H1 (cell line): ENCODE measurements around the gene FHIP2A. TPM values are rescaled to one million over a fixed set of nuclear protein-coding genes. Genes with fewer than 3 reads are reported as not detected.

Experiments used
- CTCF ChIA-PET: fragments of 300-600 bp; sonication (Branson Sonifier 250); formaldehyde crosslinking; loops from one replicate; lab custom pipeline; 2021; ENCODE audit not compliant: partially characterized antibody; lab: Charles Lee
- POLR2A ChIA-PET: fragments of 300-600 bp; sonication (Branson Sonifier 250); formaldehyde crosslinking; loops from one replicate; lab custom pipeline; 2021; ENCODE audit warnings: inconsistent platforms; ENCODE audit not compliant: partially characterized antibody; lab: Charles Lee
- DNase-seq, 2 experiments: peaks; one replicate each; pipeline versions ENCODE4 v3.0.0 to v3.0.0-alpha.2; 2010 to 2022; ENCODE audit warnings: low spot score in 2 of 2, low read depth in 1 of 2, mixed read lengths in 1 of 2
- FAIRE-seq: peaks from 2 replicates; lab custom pipeline; 2011; peaks lifted over from hg19 to GRCh38; lab: Jason Lieb, UNC
- H2AFZ ChIP-seq: 2 replicates; pipeline ENCODE4 v1.8.1; 2012; ENCODE audit warnings: low read length, inconsistent platforms
- H2AK5ac ChIP-seq: 2 replicates; pipeline ENCODE4 v1.6.1; 2013; ENCODE audit warnings: low read depth, low read length
- H2BK120ac ChIP-seq: replicated peaks from 2 replicates; pipeline ENCODE3; 2013; ENCODE audit warnings: low read depth, low read length, inconsistent platforms
- H2BK12ac ChIP-seq: 2 replicates; pipeline ENCODE4 v1.6.1; 2013; ENCODE audit warnings: low read depth, low read length
- H2BK15ac ChIP-seq: 2 replicates; pipeline ENCODE4 v1.6.1; 2013; ENCODE audit warnings: low read length
- H2BK20ac ChIP-seq: 2 replicates; pipeline ENCODE4 v1.6.1; 2013; ENCODE audit warnings: low read length
- H2BK5ac ChIP-seq: 2 replicates; pipeline ENCODE4 v1.6.1; 2013; ENCODE audit warnings: low read depth, low read length
- H3K14ac ChIP-seq: 2 replicates; pipeline ENCODE4 v1.6.1; 2013; ENCODE audit warnings: inconsistent platforms; ENCODE audit not compliant: insufficient read length
- H3K18ac ChIP-seq: 2 replicates; pipeline ENCODE4 v1.6.1; 2013; ENCODE audit warnings: low read length; ENCODE audit errors: extremely low read depth
- H3K23ac ChIP-seq: 2 replicates; pipeline ENCODE4 v1.6.1; 2013; ENCODE audit warnings: inconsistent platforms; ENCODE audit not compliant: insufficient read length
- H3K23me2 ChIP-seq: 2 replicates; pipeline ENCODE4 v1.6.1; 2013; ENCODE audit warnings: low read depth, low read length
- H3K27ac ChIP-seq: 2 replicates; pipeline ENCODE4 v1.6.1; 2011; ENCODE audit warnings: low read depth, low read length, inconsistent platforms
- H3K27me3 ChIP-seq, 4 experiments: replicated peaks in 1 of 4; 1 replicate in 1 of 4; 2 replicates in 3 of 4; pipeline versions ENCODE4 v1.6.1 to v1.8.1; 2011 to 2013; ENCODE audit warnings: low read length in 3 of 4, mild to moderate bottlenecking in 3 of 4, inconsistent platforms in 2 of 4, mixed read lengths in 2 of 4, moderate library complexity in 1 of 4; ENCODE audit not compliant: control insufficient read depth in 3 of 4, insufficient read depth in 3 of 4; ENCODE audit errors: extremely low read depth in 1 of 4
- H3K36me3 ChIP-seq, 4 experiments: 2 replicates each; pipeline versions ENCODE4 v1.6.1 to v1.8.1; 2011 to 2013; ENCODE audit warnings: mild to moderate bottlenecking in 4 of 4, low read length in 3 of 4, moderate library complexity in 2 of 4, control low read depth in 1 of 4, inconsistent platforms in 1 of 4; ENCODE audit not compliant: insufficient read depth in 4 of 4, control insufficient read depth in 2 of 4
- H3K4ac ChIP-seq: replicated peaks from 2 replicates; pipeline ENCODE3; 2013; ENCODE audit warnings: low read length, low read depth, mixed read lengths, inconsistent platforms; ENCODE audit not compliant: insufficient read length
- H3K4me1 ChIP-seq, 4 experiments: replicated peaks in 1 of 4; 1 replicate in 1 of 4; 2 replicates in 3 of 4; pipeline versions ENCODE4 v1.6.1 to v1.8.1; 2011 to 2013; ENCODE audit warnings: low read length in 3 of 4, inconsistent platforms in 2 of 4, mixed read lengths in 1 of 4; ENCODE audit not compliant: insufficient read depth in 4 of 4, control insufficient read depth in 3 of 4
- H3K4me2 ChIP-seq, 2 experiments: 2 replicates each; pipeline versions ENCODE4 v1.6.1 to v1.8.1; 2011 to 2013; ENCODE audit warnings: low read depth in 2 of 2, low read length in 2 of 2, control low read depth in 1 of 2, inconsistent platforms in 1 of 2, mild to moderate bottlenecking in 1 of 2; ENCODE audit not compliant: insufficient read depth in 1 of 2
- H3K4me3 ChIP-seq, 4 experiments: fragments of 200-600, 300-600 bp in 1 of 4; sonication (generic), shearing (Covaris generic), sonication (Bioruptor Twin) in 1 of 4; 2 replicates each; pipeline versions ENCODE4 v1.5.1 to v1.8.1; 2011 to 2016; ENCODE audit warnings: low read length in 4 of 4, low read depth in 3 of 4, control low read depth in 2 of 4, inconsistent platforms in 2 of 4, mild to moderate bottlenecking in 2 of 4, mixed read lengths in 1 of 4, moderate library complexity in 1 of 4; ENCODE audit not compliant: insufficient read depth in 2 of 4; ENCODE audit errors: extremely low read depth in 1 of 4
- H3K56ac ChIP-seq: replicated peaks from 2 replicates; pipeline ENCODE3; 2013; ENCODE audit warnings: low read depth, mild to moderate bottlenecking, mixed read lengths, low read length, inconsistent platforms; ENCODE audit not compliant: insufficient read length
- H3K79me1 ChIP-seq: 2 replicates; pipeline ENCODE4 v1.6.1; 2013; ENCODE audit warnings: low read depth, low read length, control low read depth
- H3K79me2 ChIP-seq, 2 experiments: 2 replicates each; pipeline versions ENCODE4 v1.6.1 to v1.8.1; 2012 to 2013; ENCODE audit warnings: low read length in 2 of 2, mild to moderate bottlenecking in 2 of 2, inconsistent platforms in 1 of 2; ENCODE audit not compliant: insufficient read depth in 2 of 2, control insufficient read depth in 1 of 2
- H3K9ac ChIP-seq, 4 experiments: replicated peaks in 1 of 4; 1 replicate in 1 of 4; 2 replicates in 3 of 4; pipeline versions ENCODE4 v1.6.1 to v1.8.1; 2011 to 2013; ENCODE audit warnings: low read depth in 3 of 4, low read length in 3 of 4, control low read depth in 2 of 4, mild to moderate bottlenecking in 2 of 4, moderate library complexity in 2 of 4, inconsistent platforms in 1 of 4; ENCODE audit errors: extremely low read depth in 1 of 4
- H3K9me3 ChIP-seq, 2 experiments: 2 replicates each; pipeline versions ENCODE4 v1.6.1 to v1.8.1; 2012 to 2013; ENCODE audit warnings: mild to moderate bottlenecking in 2 of 2, moderate library complexity in 2 of 2, control low read depth in 1 of 2, inconsistent platforms in 1 of 2, low read depth in 1 of 2, low read length in 1 of 2, mixed read lengths in 1 of 2; ENCODE audit not compliant: insufficient read depth in 2 of 2
- H4K20me1 ChIP-seq, 2 experiments: replicated peaks in 1 of 2; 2 replicates each; pipeline versions ENCODE3 to v1.8.1; 2011 to 2013; ENCODE audit warnings: inconsistent platforms in 2 of 2, low read length in 2 of 2, mild to moderate bottlenecking in 1 of 2; ENCODE audit not compliant: insufficient read depth in 2 of 2, control insufficient read depth in 1 of 2
- H4K5ac ChIP-seq: 2 replicates; pipeline ENCODE4 v1.6.1; 2013; ENCODE audit warnings: low read length, low read depth, mixed read lengths, inconsistent platforms; ENCODE audit not compliant: insufficient read length
- H4K8ac ChIP-seq: 2 replicates; pipeline ENCODE4 v1.8.0; 2013; ENCODE audit warnings: mild to moderate bottlenecking, moderate library complexity, low read length, inconsistent platforms; ENCODE audit not compliant: insufficient read depth; ENCODE audit errors: extremely low read depth
- H4K91ac ChIP-seq: replicated peaks from 2 replicates; pipeline ENCODE3; 2013; ENCODE audit warnings: low read length, mixed read lengths, inconsistent platforms; ENCODE audit not compliant: insufficient read length
- CTBP2 ChIP-seq: IDR thresholded peaks from 2 replicates; pipeline ENCODE4 v1.7.0; 2011; ENCODE audit warnings: borderline replicate concordance, mild to moderate bottlenecking, moderate library complexity, mixed read lengths, low read length; ENCODE audit not compliant: insufficient read depth, insufficient read length
- GTF2F1 ChIP-seq: IDR thresholded peaks from 2 replicates; pipeline ENCODE4 v1.6.1; 2012; ENCODE audit warnings: low read depth, low read length, improper control_type of control experiment, borderline replicate concordance
- SIX5 ChIP-seq: IDR thresholded peaks from 2 replicates; pipeline ENCODE4 v1.6.1; 2011; ENCODE audit warnings: mild to moderate bottlenecking, low read depth, low read length
- whole genome bisulfite sequencing, 2 experiments: shearing (Covaris generic) in 1 of 2; methylation state at CpG; one replicate each; pipeline versions ENCODE4 v1.1.6 to v1.1.7; 2013 to 2015; ENCODE audit warnings: low lambda C conversion rate in 2 of 2, mixed read lengths in 2 of 2, inconsistent platforms in 1 of 2, low coverage in 1 of 2, missing lambda C conversion rate in 1 of 2; ENCODE audit not compliant: insufficient replicate concordance in 2 of 2, insufficient coverage in 1 of 2, insufficient read length in 1 of 2; ENCODE audit errors: extremely low coverage in 1 of 2, missing lambda C conversion rate in 1 of 2; 5-methylcytosine and 5-hydroxymethylcytosine counted together
- polyA plus RNA-seq, 7 experiments: library from polyadenylated mRNA; depleted of rRNA in 3 of 7; stranded (reverse) in 5 of 7; unstranded in 2 of 7; fragments of >200 nt in 5 of 7; fragments of 200-250 nt in 2 of 7; gene quantifications; 1 replicate in 5 of 7; 2 replicates in 1 of 7; 4 replicates in 1 of 7; pipeline versions ENCODE4 v1.2.1 to v1.2.3, GENCODE V29; 2011 to 2013; ENCODE audit warnings: missing spikeins in 2 of 7, mixed read lengths in 2 of 7
- total RNA-seq: library from RNA; stranded (reverse); fragmentation: NEBNext Ultra II Directional; extraction: Animal tissue kit (Norgen Biotek cat#: 25700); gene quantifications from 2 replicates; pipeline ENCODE4 v1.2.1, GENCODE V29; 2021
- TF ChIP-seq, protein P1 (sequence below), 3 experiments: IDR thresholded peaks; 1 replicate in 2 of 3; 2 replicates in 1 of 3; pipeline versions ENCODE4 v1.5.1 to v1.6.1; 2011; ENCODE audit warnings: low read length in 3 of 3, mild to moderate bottlenecking in 3 of 3, inconsistent platforms in 2 of 3, low read depth in 1 of 3, moderate library complexity in 1 of 3; ENCODE audit not compliant: insufficient read depth in 1 of 3; ENCODE audit errors: control extremely low read depth in 1 of 3
- TF ChIP-seq, protein P2 (sequence below): IDR thresholded peaks from 2 replicates; pipeline ENCODE4 v1.6.1; 2011; ENCODE audit warnings: low read depth, mild to moderate bottlenecking, low read length; ENCODE audit not compliant: insufficient read depth

FHIP2A gene
- total and polyA plus RNA-seq, 2 of the 8 experiments (the other 6 are each of a cell fraction or from before 2014, with no cell fraction given), result 4.5 to 15.0 TPM

DNA sequence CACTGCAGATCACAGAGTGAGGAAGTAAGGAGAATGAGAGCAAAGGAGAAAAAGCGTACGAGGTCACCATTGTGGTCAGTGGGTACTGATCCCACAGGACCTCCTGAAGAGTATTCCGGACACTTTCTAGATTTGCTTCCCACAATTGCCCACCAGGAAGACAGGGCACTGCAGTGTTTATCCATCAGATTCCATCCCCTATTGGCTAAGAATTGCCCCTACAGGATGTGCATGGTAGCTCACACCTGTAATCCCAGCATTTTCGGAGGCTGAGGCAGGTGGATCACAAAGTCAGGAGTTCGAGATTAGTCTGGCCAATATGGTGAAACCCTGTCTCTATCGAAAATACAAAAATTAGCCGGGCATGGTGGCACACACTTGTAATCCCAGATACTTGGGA lies 5.3 kb upstream of the FHIP2A start:
- TF ChIP-seq GTF2F1, result no peak
- TF ChIP-seq, protein P1, sequence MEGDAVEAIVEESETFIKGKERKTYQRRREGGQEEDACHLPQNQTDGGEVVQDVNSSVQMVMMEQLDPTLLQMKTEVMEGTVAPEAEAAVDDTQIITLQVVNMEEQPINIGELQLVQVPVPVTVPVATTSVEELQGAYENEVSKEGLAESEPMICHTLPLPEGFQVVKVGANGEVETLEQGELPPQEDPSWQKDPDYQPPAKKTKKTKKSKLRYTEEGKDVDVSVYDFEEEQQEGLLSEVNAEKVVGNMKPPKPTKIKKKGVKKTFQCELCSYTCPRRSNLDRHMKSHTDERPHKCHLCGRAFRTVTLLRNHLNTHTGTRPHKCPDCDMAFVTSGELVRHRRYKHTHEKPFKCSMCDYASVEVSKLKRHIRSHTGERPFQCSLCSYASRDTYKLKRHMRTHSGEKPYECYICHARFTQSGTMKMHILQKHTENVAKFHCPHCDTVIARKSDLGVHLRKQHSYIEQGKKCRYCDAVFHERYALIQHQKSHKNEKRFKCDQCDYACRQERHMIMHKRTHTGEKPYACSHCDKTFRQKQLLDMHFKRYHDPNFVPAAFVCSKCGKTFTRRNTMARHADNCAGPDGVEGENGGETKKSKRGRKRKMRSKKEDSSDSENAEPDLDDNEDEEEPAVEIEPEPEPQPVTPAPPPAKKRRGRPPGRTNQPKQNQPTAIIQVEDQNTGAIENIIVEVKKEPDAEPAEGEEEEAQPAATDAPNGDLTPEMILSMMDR (IDR thresholded peaks at IDR 0.05; ENCODE audit: control extremely low read depth in 1 of 3, insufficient read depth in 1 of 3, low read depth in 1 of 3, low read length in 3 of 3), result peak in 1 of 3 experiments; percentile 30; a peak in 2 of 4 replicates
- TF ChIP-seq, protein P2, sequence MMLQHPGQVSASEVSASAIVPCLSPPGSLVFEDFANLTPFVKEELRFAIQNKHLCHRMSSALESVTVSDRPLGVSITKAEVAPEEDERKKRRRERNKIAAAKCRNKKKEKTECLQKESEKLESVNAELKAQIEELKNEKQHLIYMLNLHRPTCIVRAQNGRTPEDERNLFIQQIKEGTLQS, result no peak
- no peak for TF ChIP-seq CTBP2
- TF ChIP-seq SIX5, result no peak
- TF ChIP-seq, all 59 proteins: peak for 1
- POLR2A ChIA-PET, result no interaction called here
- H3K27ac ChIP-seq, result no peak overlapping the region
- no peak overlapping the region for H2BK12ac ChIP-seq
- H4K91ac ChIP-seq, result no peak overlapping the region
- no peaks in the 10 kb centered on the region for H3K79me1 ChIP-seq
- no peak overlapping the region for H2BK15ac ChIP-seq
- H3K4me1 ChIP-seq, result no peaks in the 10 kb centered on the region; a peak in 1 of 7 replicates
- H4K8ac ChIP-seq, result no peak overlapping the region
- no peak overlapping the region for H3K23ac ChIP-seq
- no peaks in the 10 kb centered on the region for H3K27me3 ChIP-seq
- H3K56ac ChIP-seq, result no peak overlapping the region
- H3K9ac ChIP-seq, result no peak overlapping the region
- H3K36me3 ChIP-seq, result no peaks in the 10 kb centered on the region
- H2BK5ac ChIP-seq, result no peak overlapping the region
- H2BK20ac ChIP-seq, result no peak overlapping the region
- H4K5ac ChIP-seq, result no peak overlapping the region
- H2AFZ ChIP-seq, result 0 out of 2 replicates have a peak overlapping the region, but pooled peaks have one; percentile 58
- H2AK5ac ChIP-seq, result no peak overlapping the region
- no peak overlapping the region for H2BK120ac ChIP-seq
- no peaks in the 10 kb centered on the region for H4K20me1 ChIP-seq
- CTCF ChIA-PET, result interaction anchor here (1.2 to 1.3 kb wide), 3 partner anchors 63 to 361 kb away, joined by 3 read pairs; no protein-coding TSS in a partner anchor
- no peak overlapping the region for H3K14ac ChIP-seq
- H3K9me3 ChIP-seq, result no peaks in the 10 kb centered on the region
- no peak overlapping the region for H3K4me3 ChIP-seq
- H3K18ac ChIP-seq, result no peak overlapping the region
- no peaks in the 10 kb centered on the region; the same call in 1 of the 2 replicates for H3K23me2 ChIP-seq
- no peak for FAIRE-seq
- 87% methylated on average over 7 of the region's 7 CpGs; no CpG with 5 or more reads in 1 of the 2 experiments for WGBS, 2 experiments
- DNase-seq, result no peak
- no peaks in the 10 kb centered on the region for H3K79me2 ChIP-seq
- no peak overlapping the region for H3K4ac ChIP-seq
- no peak overlapping the region for H3K4me2 ChIP-seq
